ENCODE data around the gene BRIX1. TPM values are rescaled to one million over a fixed set of nuclear protein-coding genes. Genes with fewer than 3 reads are reported as not detected.
"Not testable (repeated sequence)": the region's sequence is repeated elsewhere in the genome, so short reads cannot be mapped to it uniquely, and the experiment has no call there.

The BRIX1 gene
- total and polyA plus RNA-seq, 2 donors (not counting 3 experiments of a cell fraction or from before 2014, with no cell fraction given), result 14.0 to 28.4 TPM

DNA sequence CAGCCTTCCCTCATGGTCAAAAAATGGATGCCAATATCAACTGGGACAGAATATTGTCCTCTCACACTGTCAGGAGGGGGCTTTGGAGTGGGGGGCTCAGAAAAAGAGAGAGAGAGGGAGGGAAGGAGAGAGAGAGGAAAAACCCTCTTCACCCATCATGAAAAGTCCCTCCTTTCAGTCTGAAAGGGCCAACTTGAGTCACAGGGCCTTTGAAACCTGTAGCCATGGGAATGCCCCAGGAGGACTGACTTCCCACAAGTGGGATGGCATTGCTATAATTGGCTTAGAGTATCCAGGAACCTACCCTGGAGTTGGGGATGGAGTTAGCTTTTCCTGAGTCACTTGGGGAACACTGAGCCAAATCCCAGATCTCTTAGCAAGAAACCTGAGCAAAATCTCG lies 55.0 kb downstream of the BRIX1 start:
- Histone ChIP-seq H3K9me1 (replicated peaks; ENCODE audit: control insufficient read depth, extremely low read depth, insufficient read depth, low read length) (no peaks in the 10 kb centered on the region), H3K4me2 (ENCODE audit: insufficient read depth, low read length) (no peak overlapping the region), H3K4me3 (replicated peaks in 1 of 3; ENCODE audit: insufficient read depth in 1 of 3, low read depth in 1 of 3, low read length in 3 of 3) (no peak overlapping the region), H3K36me3 (ENCODE audit: control insufficient read depth in 2 of 2, extremely low read depth in 1 of 2, insufficient read depth in 2 of 2, low read length in 2 of 2) (no peaks in the 10 kb centered on the region), H3K9me3 (replicated peaks; ENCODE audit: control insufficient read depth, insufficient read depth, low read length) (no peaks in the 10 kb centered on the region), H4K20me1 (replicated peaks; ENCODE audit: control insufficient read depth, extremely low read depth, insufficient read depth, low read length) (no peaks in the 10 kb centered on the region), H2AFZ (ENCODE audit: low read depth, low read length) (no peak overlapping the region), H3K79me2 (ENCODE audit: control insufficient read depth, insufficient read depth, low read length) (no peaks in the 10 kb centered on the region), H3K27me3 (ENCODE audit: control insufficient read depth in 2 of 2, insufficient read depth in 2 of 2, low read length in 2 of 2) (no peaks in the 10 kb centered on the region), H3K4me1 (ENCODE audit: control insufficient read depth, extremely low read depth, insufficient read depth, low read length) (no peaks in the 10 kb centered on the region), H3K27ac (ENCODE audit: insufficient read depth, low read depth, low read length) (no peak overlapping the region), H3K9ac (replicated peaks; ENCODE audit: extremely low read depth, insufficient read depth, low read length) (no peak overlapping the region)
- POLR2A ChIA-PET, result no interaction called here
- intact Hi-C loops (cut with micrococcal nuclease), result no loop called here
- BruUV-seq (replicated peaks), result no TSS peak
- FAIRE-seq (no peak), DNase-seq (ENCODE audit: low read depth, low spot score) (no peak)
- dilution Hi-C loops (cut with MboI; ENCODE audit: extremely low pct_ligation_motif_present, low sequenced_read_pairs), result no loop called here
- CTCF ChIA-PET, result no interaction called here
- TF ChIP-seq POLR2A (IDR thresholded peaks at IDR 0.05; ENCODE audit: low read depth, low read length) (no peak), POLR2AphosphoS5 (IDR thresholded peaks at IDR 0.05; ENCODE audit: insufficient read depth, low read depth, low read length) (no peak), JUN (IDR thresholded peaks at IDR 0.05; ENCODE audit: borderline replicate concordance, insufficient read depth, insufficient read length, low read depth) (no peak), MYC (IDR thresholded peaks at IDR 0.05; ENCODE audit: low read depth, low read length) (no peak), FOS (IDR thresholded peaks at IDR 0.05; ENCODE audit: borderline replicate concordance, insufficient read depth, low read length) (no peak), EZH2 (IDR thresholded peaks at IDR 0.05; ENCODE audit: borderline replicate concordance, low read depth, low read length, severe bottlenecking) (no peak), GATA2 (IDR thresholded peaks at IDR 0.05; ENCODE audit: insufficient read depth, insufficient read length, low read depth, low read length) (no peak)
- TF ChIP-seq, protein P1, sequence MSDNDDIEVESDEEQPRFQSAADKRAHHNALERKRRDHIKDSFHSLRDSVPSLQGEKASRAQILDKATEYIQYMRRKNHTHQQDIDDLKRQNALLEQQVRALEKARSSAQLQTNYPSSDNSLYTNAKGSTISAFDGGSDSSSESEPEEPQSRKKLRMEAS (IDR thresholded peaks at IDR 0.05; ENCODE audit: insufficient read depth, insufficient read length), result no peak
- TF ChIP-seq, protein P2, sequence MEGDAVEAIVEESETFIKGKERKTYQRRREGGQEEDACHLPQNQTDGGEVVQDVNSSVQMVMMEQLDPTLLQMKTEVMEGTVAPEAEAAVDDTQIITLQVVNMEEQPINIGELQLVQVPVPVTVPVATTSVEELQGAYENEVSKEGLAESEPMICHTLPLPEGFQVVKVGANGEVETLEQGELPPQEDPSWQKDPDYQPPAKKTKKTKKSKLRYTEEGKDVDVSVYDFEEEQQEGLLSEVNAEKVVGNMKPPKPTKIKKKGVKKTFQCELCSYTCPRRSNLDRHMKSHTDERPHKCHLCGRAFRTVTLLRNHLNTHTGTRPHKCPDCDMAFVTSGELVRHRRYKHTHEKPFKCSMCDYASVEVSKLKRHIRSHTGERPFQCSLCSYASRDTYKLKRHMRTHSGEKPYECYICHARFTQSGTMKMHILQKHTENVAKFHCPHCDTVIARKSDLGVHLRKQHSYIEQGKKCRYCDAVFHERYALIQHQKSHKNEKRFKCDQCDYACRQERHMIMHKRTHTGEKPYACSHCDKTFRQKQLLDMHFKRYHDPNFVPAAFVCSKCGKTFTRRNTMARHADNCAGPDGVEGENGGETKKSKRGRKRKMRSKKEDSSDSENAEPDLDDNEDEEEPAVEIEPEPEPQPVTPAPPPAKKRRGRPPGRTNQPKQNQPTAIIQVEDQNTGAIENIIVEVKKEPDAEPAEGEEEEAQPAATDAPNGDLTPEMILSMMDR (IDR thresholded peaks at IDR 0.05; ENCODE audit: extremely low read depth in 1 of 2, insufficient read depth in 1 of 2, low read depth in 1 of 2, low read length in 2 of 2), result no peak

GRCh38 chr5:34971655-34972054 lies 56.1 kb downstream of the BRIX1 start:
- H3K27me3 ChIP-seq (ENCODE audit: control insufficient read depth in 2 of 2, insufficient read depth in 2 of 2, low read length in 2 of 2); H3K4me1 ChIP-seq (ENCODE audit: control insufficient read depth, extremely low read depth, insufficient read depth, low read length); H3K79me2 ChIP-seq (ENCODE audit: control insufficient read depth, insufficient read depth, low read length); H3K9ac ChIP-seq (replicated peaks; ENCODE audit: extremely low read depth, insufficient read depth, low read length); H2AFZ ChIP-seq (ENCODE audit: low read depth, low read length); dilution Hi-C loops (cut with MboI; ENCODE audit: extremely low pct_ligation_motif_present, low sequenced_read_pairs); DNase-seq (ENCODE audit: low read depth, low spot score); BruUV-seq (replicated peaks); H3K4me3 ChIP-seq (replicated peaks in 1 of 3; ENCODE audit: insufficient read depth in 1 of 3, low read depth in 1 of 3, low read length in 3 of 3); H3K36me3 ChIP-seq (ENCODE audit: control insufficient read depth in 2 of 2, extremely low read depth in 1 of 2, insufficient read depth in 2 of 2, low read length in 2 of 2); H3K9me3 ChIP-seq (replicated peaks; ENCODE audit: control insufficient read depth, insufficient read depth, low read length); H3K4me2 ChIP-seq (ENCODE audit: insufficient read depth, low read length); H3K27ac ChIP-seq (ENCODE audit: insufficient read depth, low read depth, low read length); POLR2A ChIA-PET; intact Hi-C loops (cut with micrococcal nuclease); FAIRE-seq; H3K9me1 ChIP-seq (replicated peaks; ENCODE audit: control insufficient read depth, extremely low read depth, insufficient read depth, low read length); CTCF ChIA-PET; H4K20me1 ChIP-seq (replicated peaks; ENCODE audit: control insufficient read depth, extremely low read depth, insufficient read depth, low read length): not testable (repeated sequence)
